Measurements from ENCODE around the gene TAAR8.

Gene TAAR8

GRCh38 chr6:132505158-132505557, 47.3 kb upstream of the TAAR8 start (continued):
- TF ChIP-seq GLIS3 (CRISPR knock-in tag; IDR thresholded peaks at IDR 0.05), result no peak
- no peak for TF ChIP-seq OSR1 (CRISPR knock-in tag; IDR thresholded peaks at IDR 0.05)
- no peak for TF ChIP-seq ZNF565 (CRISPR knock-in tag; conservative IDR thresholded peaks at IDR 0.05; ENCODE audit: low read depth)
- TF ChIP-seq TSHZ2 (CRISPR knock-in tag; IDR thresholded peaks at IDR 0.05), result no peak

DNA sequence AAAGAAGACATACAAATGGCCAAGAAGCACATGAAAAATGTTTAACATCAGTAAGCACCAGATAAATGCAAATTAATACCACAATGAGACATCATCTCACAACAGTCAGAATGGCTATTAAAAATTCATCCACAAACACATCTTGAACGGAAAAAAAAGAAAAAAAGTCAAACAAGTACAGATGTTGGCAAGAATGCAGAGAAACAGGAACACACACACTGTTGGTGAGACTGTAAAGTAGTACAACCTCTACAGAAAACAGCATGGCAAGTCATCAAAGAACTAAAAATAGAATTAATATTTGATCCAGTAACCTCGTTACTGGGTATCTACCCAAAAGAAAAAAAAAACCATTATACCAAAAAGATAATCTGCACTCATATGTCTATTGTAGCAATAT, 46.0 kb upstream of the TAAR8 start:
- no peak for TF ChIP-seq PPARA (CRISPR knock-in tag; IDR thresholded peaks at IDR 0.05; ENCODE audit: borderline replicate concordance)
- no peak for TF ChIP-seq RARB (CRISPR knock-in tag; IDR thresholded peaks at IDR 0.05)
- TF ChIP-seq ZNF70 (CRISPR knock-in tag; IDR thresholded peaks at IDR 0.05), result no peak
- no peak for TF ChIP-seq CSDC2 (CRISPR knock-in tag; IDR thresholded peaks at IDR 0.05)
- TF ChIP-seq, protein P1, sequence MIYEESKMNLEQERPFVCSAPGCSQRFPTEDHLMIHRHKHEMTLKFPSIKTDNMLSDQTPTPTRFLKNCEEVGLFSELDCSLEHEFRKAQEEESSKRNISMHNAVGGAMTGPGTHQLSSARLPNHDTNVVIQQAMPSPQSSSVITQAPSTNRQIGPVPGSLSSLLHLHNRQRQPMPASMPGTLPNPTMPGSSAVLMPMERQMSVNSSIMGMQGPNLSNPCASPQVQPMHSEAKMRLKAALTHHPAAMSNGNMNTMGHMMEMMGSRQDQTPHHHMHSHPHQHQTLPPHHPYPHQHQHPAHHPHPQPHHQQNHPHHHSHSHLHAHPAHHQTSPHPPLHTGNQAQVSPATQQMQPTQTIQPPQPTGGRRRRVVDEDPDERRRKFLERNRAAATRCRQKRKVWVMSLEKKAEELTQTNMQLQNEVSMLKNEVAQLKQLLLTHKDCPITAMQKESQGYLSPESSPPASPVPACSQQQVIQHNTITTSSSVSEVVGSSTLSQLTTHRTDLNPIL (CRISPR knock-in tag; IDR thresholded peaks at IDR 0.05; ENCODE audit: low read depth), result no peak
- no peak for TF ChIP-seq PATZ1 (CRISPR knock-in tag; IDR thresholded peaks at IDR 0.05; ENCODE audit: borderline replicate concordance)
- no peak for TF ChIP-seq GLIS3 (CRISPR knock-in tag; IDR thresholded peaks at IDR 0.05)
- TF ChIP-seq TOX (CRISPR knock-in tag; IDR thresholded peaks at IDR 0.05; ENCODE audit: borderline replicate concordance), result no peak
- no peak for TF ChIP-seq ZNF8 (CRISPR knock-in tag; IDR thresholded peaks at IDR 0.05)
- TF ChIP-seq BACH2 (CRISPR knock-in tag; IDR thresholded peaks at IDR 0.05; ENCODE audit: borderline replicate concordance), result no peak
- no peak for TF ChIP-seq OSR1 (CRISPR knock-in tag; IDR thresholded peaks at IDR 0.05)
- TF ChIP-seq ZC3H10 (CRISPR knock-in tag; IDR thresholded peaks at IDR 0.05), result no peak
- TF ChIP-seq SNAI2 (CRISPR knock-in tag; IDR thresholded peaks at IDR 0.05), result no peak
- TF ChIP-seq, protein P2, sequence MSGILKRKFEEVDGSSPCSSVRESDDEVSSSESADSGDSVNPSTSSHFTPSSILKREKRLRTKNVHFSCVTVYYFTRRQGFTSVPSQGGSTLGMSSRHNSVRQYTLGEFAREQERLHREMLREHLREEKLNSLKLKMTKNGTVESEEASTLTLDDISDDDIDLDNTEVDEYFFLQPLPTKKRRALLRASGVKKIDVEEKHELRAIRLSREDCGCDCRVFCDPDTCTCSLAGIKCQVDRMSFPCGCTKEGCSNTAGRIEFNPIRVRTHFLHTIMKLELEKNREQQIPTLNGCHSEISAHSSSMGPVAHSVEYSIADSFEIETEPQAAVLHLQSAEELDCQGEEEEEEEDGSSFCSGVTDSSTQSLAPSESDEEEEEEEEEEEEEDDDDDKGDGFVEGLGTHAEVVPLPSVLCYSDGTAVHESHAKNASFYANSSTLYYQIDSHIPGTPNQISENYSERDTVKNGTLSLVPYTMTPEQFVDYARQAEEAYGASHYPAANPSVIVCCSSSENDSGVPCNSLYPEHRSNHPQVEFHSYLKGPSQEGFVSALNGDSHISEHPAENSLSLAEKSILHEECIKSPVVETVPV (CRISPR knock-in tag; IDR thresholded peaks at IDR 0.05), result no peak
- TF ChIP-seq ZFP30 (CRISPR knock-in tag; IDR thresholded peaks at IDR 0.05), result no peak
- no peak for TF ChIP-seq ZFP3 (CRISPR knock-in tag; IDR thresholded peaks at IDR 0.05)
- TF ChIP-seq ARNTL (CRISPR knock-in tag; IDR thresholded peaks at IDR 0.05; ENCODE audit: borderline replicate concordance, low read depth), result no peak
- TF ChIP-seq ESRRG (CRISPR knock-in tag; IDR thresholded peaks at IDR 0.05), result no peak
- TF ChIP-seq ZNF565 (CRISPR knock-in tag; conservative IDR thresholded peaks at IDR 0.05; ENCODE audit: low read depth), result no peak
- no peak for ATAC-seq

- no peak for ATAC-seq
- TF ChIP-seq SNAI2 (CRISPR knock-in tag; IDR thresholded peaks at IDR 0.05) (no peak), GLIS3 (CRISPR knock-in tag; IDR thresholded peaks at IDR 0.05) (no peak), TCF4 (CRISPR knock-in tag; IDR thresholded peaks at IDR 0.05; ENCODE audit: borderline replicate concordance) (no peak), TSHZ2 (CRISPR knock-in tag; IDR thresholded peaks at IDR 0.05) (no peak), ESRRG (CRISPR knock-in tag; IDR thresholded peaks at IDR 0.05) (no peak), ZFP3 (CRISPR knock-in tag; IDR thresholded peaks at IDR 0.05) (no peak)
- TF ChIP-seq, protein P2 (CRISPR knock-in tag; IDR thresholded peaks at IDR 0.05), result no peak
Observed at GRCh38 chr6:132506869-132507808, 45.3 kb upstream of the TAAR8 start.
